Measurements from ENCODE around the gene SKAP2. TPM values are rescaled to one million over a fixed set of nuclear protein-coding genes. Genes with fewer than 3 reads are reported as not detected.

The SKAP2 gene
- total and polyA plus RNA-seq, 2 experiments from 2014 or later = 2.5 to 4.4 TPM

- Mint-ChIP-seq H3K27me3 (ENCODE audit: insufficient read depth, low read depth, poor library complexity) (peaks cover 5% of the 10 kb centered on the region), H3K27ac (no peak overlapping the region), H3K9me3 (no peaks in the 10 kb centered on the region; the same call in 2 of the 3 replicates), H3K36me3 (ENCODE audit: low read depth) (no peaks in the 10 kb centered on the region), H3K4me1 (peaks cover 21% of the 10 kb centered on the region; the same call in 2 of the 3 replicates), H3K4me3 (no peak overlapping the region)
- no peaks in the 10 kb centered on the region for H4K20me1 ChIP-seq (replicated peaks; ENCODE audit: insufficient read depth)
- no peaks in the 10 kb centered on the region for H3K9me2 ChIP-seq (ENCODE audit: insufficient read depth)
- no peak overlapping the region for H3K27ac ChIP-seq (ENCODE audit: low read depth)
- H3K4me2 ChIP-seq = no peak overlapping the region
- H3K4me1 ChIP-seq (ENCODE audit: insufficient read depth) = peaks cover 18% of the 10 kb centered on the region
- no peak for DNase-seq (ENCODE audit: low spot score)
- no peaks in the 10 kb centered on the region for H3K27me3 ChIP-seq (ENCODE audit: insufficient read depth)
- H3K36me3 ChIP-seq (ENCODE audit: insufficient read depth) = no peaks in the 10 kb centered on the region
- no peak overlapping the region for H3K4me3 ChIP-seq
- no peaks in the 10 kb centered on the region for H3K79me2 ChIP-seq (replicated peaks; ENCODE audit: insufficient read depth)
- TF ChIP-seq ZNF114 (CRISPR knock-in tag; IDR thresholded peaks at IDR 0.05) (no peak), CTCF (conservative IDR thresholded peaks at IDR 0.05; ENCODE audit: low read depth in 2 of 2) (no peak), ZNF462 (CRISPR knock-in tag; IDR thresholded peaks at IDR 0.05) (no peak), REST (IDR thresholded peaks at IDR 0.05; ENCODE audit: unreplicated experiment) (no peak), EZH2phosphoT487 (IDR thresholded peaks at IDR 0.05; ENCODE audit: unreplicated experiment) (no peak), POLR2AphosphoS5 (IDR thresholded peaks at IDR 0.05; ENCODE audit: low read depth) (no peak)
- H2AFZ ChIP-seq = no peak overlapping the region
- no peaks in the 10 kb centered on the region for H3F3A ChIP-seq (replicated peaks; ENCODE audit: low read depth)
- ATAC-seq = no peak
Measured at GRCh38 chr7:26782501-26782900, 81.9 kb downstream of the SKAP2 start.

All from GM23338 (cell line).